Tibial nerve (tissue), 3 donors: ENCODE measurements around the gene RNASEH2B.

Experiments used
- CTCF ChIP-seq, 5 experiments: fragments of 200-600 bp in 3 of 5; fragments of 450-650 bp in 2 of 5; sonication (generic) in 3 of 5; IDR thresholded peaks; one replicate each; pipeline ENCODE4 v1.5.1; 2016 to 2019; ENCODE audit warnings: antibody characterized with exemption in 5 of 5, mild to moderate bottlenecking in 3 of 5, moderate library complexity in 2 of 5
- POLR2A ChIP-seq, 2 donors: fragments of 450-650 bp; IDR thresholded peaks; one replicate each; pipeline ENCODE4 v1.6.1; 2017; ENCODE audit warnings: antibody characterized with exemption in 2 of 2, mild to moderate bottlenecking in 2 of 2, moderate library complexity in 2 of 2

DNA sequence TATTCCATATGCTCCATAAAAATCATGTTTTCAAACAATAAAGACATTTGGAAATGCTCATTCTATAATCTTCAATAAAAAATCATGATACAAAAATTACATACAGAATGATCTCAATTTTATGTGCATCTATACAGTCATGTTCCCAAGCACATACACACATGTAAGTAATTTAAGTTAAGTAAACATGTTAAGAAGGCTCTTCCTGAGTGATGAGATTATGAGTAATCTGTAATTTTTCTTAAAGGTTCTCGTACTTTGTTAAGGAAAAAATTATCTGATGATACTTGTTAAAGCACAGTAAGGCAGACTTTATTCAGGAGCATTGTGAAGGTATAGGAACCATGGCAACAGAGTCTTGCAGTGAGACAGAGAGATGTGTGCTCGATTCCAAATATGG, 36.1 kb upstream of the RNASEH2B start:
- no peak for TF ChIP-seq CTCF (IDR thresholded peaks at IDR 0.05)
- TF ChIP-seq POLR2A (IDR thresholded peaks at IDR 0.05) = no peak
